Spleen (tissue), 7 donors: Measurements from ENCODE around the gene RGS10.

Experiments used
- CTCF ChIP-seq, 11 experiments: fragments of 200-600 bp in 7 of 11; fragments of 450-650 bp in 4 of 11; sonication (generic) in 4 of 11; IDR thresholded peaks in 8 of 11; conservative IDR thresholded peaks in 3 of 11; 1 replicate in 7 of 11; 2 replicates in 4 of 11; pipeline versions ENCODE4 v1.4.0 to v1.8.0; 2016 to 2021; ENCODE audit warnings: antibody characterized with exemption in 11 of 11, inconsistent platforms in 4 of 11, mild to moderate bottlenecking in 1 of 11
- POLR2A ChIP-seq, 3 donors: fragments of 450-650 bp; IDR thresholded peaks; one replicate each; pipeline ENCODE4 v1.5.1; 2017; ENCODE audit warnings: antibody characterized with exemption in 3 of 3, mild to moderate bottlenecking in 1 of 3
- POLR2AphosphoS5 ChIP-seq, 3 donors: sonication (generic); formaldehyde crosslinking; IDR thresholded peaks; one replicate each; pipeline ENCODE4 v1.5.1; 2017; ENCODE audit warnings: antibody characterized with exemption in 3 of 3
- donor health status: DM: no; HTN: no; CAD: no; lungs with moderate emphysema.
- donor health status: DM: no; HTN: no; CAD: no.
- donor health status: DM: no; HTN: no; CAD: no.

GRCh38 chr10:119500821-119501220 lies 41.7 kb downstream of the RGS10 start:
- TF ChIP-seq POLR2AphosphoS5 (IDR thresholded peaks at IDR 0.05) (no peak), CTCF (IDR thresholded peaks at IDR 0.05 in 8 of 11, conservative IDR thresholded peaks at IDR 0.05 in 3 of 11) (no peak), POLR2A (IDR thresholded peaks at IDR 0.05) (no peak)
